CD4-positive, alpha-beta T cell (primary cell): ENCODE data around the gene ZNF141. TPM values are rescaled to one million over a fixed set of nuclear protein-coding genes. Genes with fewer than 3 reads are reported as not detected.
A peak's percentile ranks its signal among the peaks of the same experiment; 100 is the strongest.

Experiments used
- ATAC-seq: fragments of 200-7000 bp; cut with Tn5 transposase; one replicate; pipeline ENCODE4 v1.10.0; 2022; ENCODE audit warnings: mild to moderate bottlenecking; ENCODE audit not compliant: poor library complexity
- CTCF ChIA-PET: fragments of 350-600 bp; sonication (Branson Sonifier 250); formaldehyde crosslinking; loops from one replicate; lab custom pipeline; 2021; ENCODE audit warnings: antibody characterized with exemption, inconsistent platforms; lab: Charles Lee
- POLR2A ChIA-PET: fragments of 350-600 bp; sonication (Branson Sonifier 250); formaldehyde crosslinking; loops from one replicate; lab custom pipeline; 2021; ENCODE audit warnings: antibody characterized with exemption, inconsistent platforms; lab: Charles Lee
- DNase-seq, 14 experiments: peaks; one replicate each; pipeline ENCODE4 v3.0.0-alpha.2; 2013 to 2020; ENCODE audit warnings: mixed read lengths in 2 of 14
- H3K27ac ChIP-seq, 2 donors: one replicate each; pipeline versions ENCODE4 v1.5.1 to v1.7.0; 2013; ENCODE audit warnings: low read length in 2 of 2, low read depth in 1 of 2, mild to moderate bottlenecking in 1 of 2
- H3K27me3 ChIP-seq, 2 experiments: 1 replicate in 1 of 2; 2 replicates in 1 of 2; pipeline versions ENCODE4 v1.6.1 to v1.7.0; 2013; ENCODE audit warnings: low read length in 2 of 2, control low read depth in 1 of 2, mild to moderate bottlenecking in 1 of 2, moderate library complexity in 1 of 2; ENCODE audit not compliant: insufficient read depth in 2 of 2, control insufficient read depth in 1 of 2
- H3K36me3 ChIP-seq: one replicate; pipeline ENCODE4 v1.6.1; 2013; ENCODE audit warnings: low read length, control low read depth; ENCODE audit not compliant: insufficient read depth
- H3K4me1 ChIP-seq: one replicate; pipeline ENCODE4 v1.6.1; 2013; ENCODE audit warnings: low read length, control low read depth; ENCODE audit not compliant: insufficient read depth
- H3K4me3 ChIP-seq: one replicate; pipeline ENCODE4 v1.5.1; 2013; ENCODE audit warnings: mild to moderate bottlenecking, low read length, moderate library complexity
- H3K9me3 ChIP-seq, 2 experiments: 1 replicate in 1 of 2; 2 replicates in 1 of 2; pipeline versions ENCODE4 v1.6.1 to v1.7.0; 2013; ENCODE audit warnings: low read length in 2 of 2, mild to moderate bottlenecking in 2 of 2, control low read depth in 1 of 2, moderate library complexity in 1 of 2; ENCODE audit not compliant: control insufficient read depth in 1 of 2, insufficient read depth in 1 of 2
- H3K27ac Mint-ChIP-seq: one replicate; pipeline ENCODE4 v1.8.0; 2020; ENCODE audit warnings: mixed read lengths
- H3K27me3 Mint-ChIP-seq: one replicate; pipeline ENCODE4 v1.8.0; 2021; ENCODE audit warnings: mixed read lengths
- H3K36me3 Mint-ChIP-seq: one replicate; pipeline ENCODE4 v1.8.0; 2021; ENCODE audit warnings: low read depth, mixed read lengths
- H3K4me1 Mint-ChIP-seq: one replicate; pipeline ENCODE4 v1.8.0; 2021; ENCODE audit warnings: low read depth, mixed read lengths
- H3K4me3 Mint-ChIP-seq: one replicate; pipeline ENCODE4 v1.8.0; 2020; ENCODE audit warnings: mild to moderate bottlenecking, mixed read lengths
- H3K9me3 Mint-ChIP-seq: one replicate; pipeline ENCODE4 v1.8.0; 2020; ENCODE audit warnings: mixed read lengths
- CTCF ChIP-seq: fragments of 200-600 bp; IDR thresholded peaks from one replicate; pipeline ENCODE4 v1.8.0; 2022; ENCODE audit warnings: antibody characterized with exemption, mild to moderate bottlenecking
- intact Hi-C, 2 experiments: fragments of 100-400 bp; cut with DNase I in 1 of 2; cut with micrococcal nuclease in 1 of 2; formaldehyde crosslinking; loops; one replicate each; pipeline versions ENCODE4 v1.15.1 to v1.9.0; 2023 to 2025; cut with DNase I, micrococcal nuclease
- total RNA-seq, 174 experiments: library from RNA in 2 of 174; stranded (reverse) in 2 of 174; gene quantifications; one replicate each; pipeline ENCODE4 v1.2.3 and lab custom pipeline; 2021 to 2026

ZNF141 gene
- total RNA-seq, 2 experiments from 2014 or later, result 13.6 to 13.7 TPM

GRCh38 chr4:336893-337142, 796 bp upstream of the ZNF141 start:
- Mint-ChIP-seq H3K9me3 (peaks cover 15% of the 10 kb centered on the region), H3K27ac (peak overlapping the region; percentile 98), H3K36me3 (peaks cover 70% of the 10 kb centered on the region), H3K4me3 (peak overlapping the region; percentile 94), H3K4me1 (peaks cover 51% of the 10 kb centered on the region), H3K27me3 (no peaks in the 10 kb centered on the region)
- no peak for TF ChIP-seq CTCF
- Histone ChIP-seq H3K36me3 (peaks cover 8% of the 10 kb centered on the region), H3K9me3 (peaks cover 23 to 31% of the 10 kb centered on the region in 2 experiments), H3K4me3 (peak overlapping the region; percentile 98), H3K4me1 (peaks cover 27% of the 10 kb centered on the region), H3K27ac (peak overlapping the region; percentile 85 to 91), H3K27me3 (no peaks in the 10 kb centered on the region)
- intact Hi-C loops, result loop anchor here (1.0 to 5.0 kb wide), 7 partner anchors 138 to 445 kb away; partner anchors contain the start of genes PIGG (in 2 of the 2), ZNF721 (in 2 of the 2), ATP5ME (in 1 of the 2) and MYL5 (in 1 of the 2)
- POLR2A ChIA-PET, result interaction anchor here (0.9 to 3.2 kb wide), 8 partner anchors 42 to 337 kb away, joined by 3 to 40 read pairs (median 9); partner anchors contain the start of genes ATP5ME, MYL5, ZNF595 and ZNF718
- ATAC-seq (no peak), DNase-seq (peak in 2 of 14 experiments; percentile 6 to 16)
- CTCF ChIA-PET, result no interaction called here

- peak overlapping the region; percentile 98 for H3K27ac Mint-ChIP-seq
- Histone ChIP-seq H3K27ac (peak overlapping the region; percentile 85 to 91), H3K36me3 (peaks cover 16% of the 10 kb centered on the region), H3K4me1 (peaks cover 27% of the 10 kb centered on the region), H3K4me3 (peak overlapping the region; percentile 98), H3K27me3 (no peaks in the 10 kb centered on the region), H3K9me3 (peaks cover 26 to 36% of the 10 kb centered on the region in 2 experiments)
- TF ChIP-seq CTCF, result no peak
- peak in 12 of 14 experiments; percentile 0 to 71 (median 42) for DNase-seq
- H3K9me3 Mint-ChIP-seq, result peaks cover 19% of the 10 kb centered on the region
- CTCF ChIA-PET, result interaction anchor here (0.7 kb wide), 1 partner anchor 135 kb away, joined by 3 read pairs; no protein-coding TSS in a partner anchor
- H3K4me1 Mint-ChIP-seq, result peaks cover 51% of the 10 kb centered on the region
- POLR2A ChIA-PET, result interaction anchor here (0.6 to 3.2 kb wide), 13 partner anchors 19 to 336 kb away, joined by 3 to 40 read pairs (median 4); partner anchors contain the start of genes ATP5ME, MYL5, ZNF595 and ZNF718
- no peaks in the 10 kb centered on the region for H3K27me3 Mint-ChIP-seq
- H3K36me3 Mint-ChIP-seq, result peaks cover 83% of the 10 kb centered on the region
- peak; percentile 39 for ATAC-seq
- H3K4me3 Mint-ChIP-seq, result peak overlapping the region; percentile 94
- intact Hi-C loops, result loop anchor here (1.0 to 5.0 kb wide), 7 partner anchors 137 to 444 kb away; partner anchors contain the start of genes PIGG (in 2 of the 2), ZNF721 (in 2 of the 2), ATP5ME (in 1 of the 2) and MYL5 (in 1 of the 2)
Observed at GRCh38 chr4:337932-338758, 531 bp downstream of the ZNF141 start.

- Histone ChIP-seq H3K27ac (no peak overlapping the region), H3K4me1 (peaks cover 27% of the 10 kb centered on the region), H3K36me3 (peaks cover 18% of the 10 kb centered on the region), H3K9me3 (peaks cover 31 to 39% of the 10 kb centered on the region in 2 experiments), H3K27me3 (no peaks in the 10 kb centered on the region), H3K4me3 (peak overlapping the region; percentile 98)
- H3K9me3 Mint-ChIP-seq, result peaks cover 19% of the 10 kb centered on the region
- ChIA-PET CTCF (no interaction called here), POLR2A (interaction anchor here (1.0 to 3.2 kb wide), 8 partner anchors 20 to 335 kb away, joined by 3 to 40 read pairs (median 8); partner anchors contain the start of genes ATP5ME, MYL5, ZNF595 and ZNF718)
- ATAC-seq (no peak), DNase-seq (peak in 2 of 14 experiments; percentile 1 to 23)
- no peaks in the 10 kb centered on the region for H3K27me3 Mint-ChIP-seq
- no peak for TF ChIP-seq CTCF
- peak overlapping the region; percentile 94 for H3K4me3 Mint-ChIP-seq
- H3K36me3 Mint-ChIP-seq, result peaks cover 89% of the 10 kb centered on the region
- H3K27ac Mint-ChIP-seq, result peak overlapping the region; percentile 98
- intact Hi-C loops, result loop anchor here (5.0 kb wide), 5 partner anchors 159 to 444 kb away; partner anchors contain the start of genes ATP5ME (in 1 of the 2), MYL5 (in 1 of the 2), PIGG (in 1 of the 2) and ZNF718 (in 1 of the 2)
- peaks cover 51% of the 10 kb centered on the region for H3K4me1 Mint-ChIP-seq
Observed at GRCh38 chr4:338759-339097, 1.1 kb downstream of the ZNF141 start.
